ENCODE data around the gene SEMA5B. TPM values are rescaled to one million over a fixed set of nuclear protein-coding genes. Genes with fewer than 3 reads are reported as not detected.

The SEMA5B gene
- polyA plus RNA-seq, 1 donor from 2014 or later, result 7.0 TPM

- Histone ChIP-seq H3K79me2 (replicated peaks; ENCODE audit: insufficient read depth, low read length) (no peaks in the 10 kb centered on the region), H3K9ac (ENCODE audit: low read length) (no peak overlapping the region), H3K9me3 (ENCODE audit: low read length) (no peaks in the 10 kb centered on the region), H3K36me3 (ENCODE audit: insufficient read depth, low read length) (no peaks in the 10 kb centered on the region), H3F3A (ENCODE audit: insufficient read depth, low read length, poor library complexity, severe bottlenecking) (no peaks in the 10 kb centered on the region), H3K4me3 (ENCODE audit: low read length) (no peak overlapping the region), H2AFZ (ENCODE audit: low read depth, low read length) (no peak overlapping the region), H3K4me2 (ENCODE audit: low read length) (no peak overlapping the region), H4K20me1 (ENCODE audit: insufficient read depth) (no peaks in the 10 kb centered on the region), H3K9me2 (ENCODE audit: insufficient read depth, low read length) (no peaks in the 10 kb centered on the region), H3K27me3 (ENCODE audit: insufficient read depth, low read depth, low read length) (no peaks in the 10 kb centered on the region), H3K27ac (ENCODE audit: low read length) (no peak overlapping the region)
- TF ChIP-seq RAD21 (conservative IDR thresholded peaks at IDR 0.05) (no peak), EZH2 (IDR thresholded peaks at IDR 0.05; ENCODE audit: borderline replicate concordance, insufficient read depth, low read length, poor library complexity, severe bottlenecking) (no peak), EP300 (conservative IDR thresholded peaks at IDR 0.05; ENCODE audit: poor library complexity, severe bottlenecking) (no peak), POLR2AphosphoS5 (IDR thresholded peaks at IDR 0.05) (no peak), MXI1 (conservative IDR thresholded peaks at IDR 0.05; ENCODE audit: poor library complexity, severe bottlenecking) (no peak), REST (IDR thresholded peaks at IDR 0.05; ENCODE audit: borderline replicate concordance) (no peak), SMC3 (conservative IDR thresholded peaks at IDR 0.05; ENCODE audit: poor library complexity) (no peak), CTCF (IDR thresholded peaks at IDR 0.05; ENCODE audit: poor library complexity, severe bottlenecking) (no peak), TAF1 (IDR thresholded peaks at IDR 0.05; ENCODE audit: low read depth) (no peak)
Observed at GRCh38 chr3:122934251-122934650, 93.3 kb downstream of the SEMA5B start.

- H3K27me3 ChIP-seq (ENCODE audit: insufficient read depth, low read depth, low read length), result no peaks in the 10 kb centered on the region
- H3K4me3 ChIP-seq (ENCODE audit: low read length), result no peak overlapping the region
- H3F3A ChIP-seq (ENCODE audit: insufficient read depth, low read length, poor library complexity, severe bottlenecking), result no peaks in the 10 kb centered on the region
- no peaks in the 10 kb centered on the region for H3K36me3 ChIP-seq (ENCODE audit: insufficient read depth, low read length)
- H3K4me2 ChIP-seq (ENCODE audit: low read length), result no peak overlapping the region
- TF ChIP-seq EZH2 (IDR thresholded peaks at IDR 0.05; ENCODE audit: borderline replicate concordance, insufficient read depth, low read length, poor library complexity, severe bottlenecking) (no peak), REST (IDR thresholded peaks at IDR 0.05; ENCODE audit: borderline replicate concordance) (no peak), MXI1 (conservative IDR thresholded peaks at IDR 0.05; ENCODE audit: poor library complexity, severe bottlenecking) (no peak), POLR2AphosphoS5 (IDR thresholded peaks at IDR 0.05) (no peak), SMC3 (conservative IDR thresholded peaks at IDR 0.05; ENCODE audit: poor library complexity) (no peak), CTCF (IDR thresholded peaks at IDR 0.05; ENCODE audit: poor library complexity, severe bottlenecking) (no peak)
- no peak overlapping the region for H3K9ac ChIP-seq (ENCODE audit: low read length)
- no peaks in the 10 kb centered on the region for H3K9me3 ChIP-seq (ENCODE audit: low read length)
- no peaks in the 10 kb centered on the region for H3K79me2 ChIP-seq (replicated peaks; ENCODE audit: insufficient read depth, low read length)
- H4K20me1 ChIP-seq (ENCODE audit: insufficient read depth), result no peaks in the 10 kb centered on the region
- no peak overlapping the region for H3K27ac ChIP-seq (ENCODE audit: low read length)
- H3K9me2 ChIP-seq (ENCODE audit: insufficient read depth, low read length), result no peaks in the 10 kb centered on the region
- no peak overlapping the region for H2AFZ ChIP-seq (ENCODE audit: low read depth, low read length)
Observed at GRCh38 chr3:122932251-122932967, 95.2 kb downstream of the SEMA5B start.
